HG02973 (cell line): ENCODE measurements around the gene SEL1L3.

Experiments used
- ATAC-seq: cut with Tn5 transposase; IDR thresholded peaks from one replicate; pipeline ENCODE4 v1.9.1; 2021; ENCODE audit warnings: moderate library complexity; ENCODE audit not compliant: unreplicated experiment

SEL1L3 gene

DNA sequence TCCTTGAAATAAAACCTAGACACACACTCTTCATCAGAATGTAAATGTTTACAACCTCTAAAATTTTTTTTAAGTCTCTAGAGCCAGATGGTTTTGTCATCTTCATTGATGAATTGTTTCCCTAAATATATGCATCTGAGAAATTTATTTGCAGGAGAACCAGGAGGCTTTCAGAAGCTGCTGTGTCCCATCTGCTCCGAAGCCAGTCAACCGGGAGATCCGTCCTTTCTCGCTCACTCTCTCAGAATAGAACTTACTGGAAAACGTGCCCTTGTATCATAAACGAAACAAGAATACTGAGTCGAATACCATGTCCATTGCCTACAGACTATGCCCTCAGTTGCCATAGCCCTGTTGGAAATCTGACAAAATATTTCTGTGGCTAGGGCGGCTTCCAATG, 103.7 kb downstream of the SEL1L3 start:
- ATAC-seq = no peak

DNA sequence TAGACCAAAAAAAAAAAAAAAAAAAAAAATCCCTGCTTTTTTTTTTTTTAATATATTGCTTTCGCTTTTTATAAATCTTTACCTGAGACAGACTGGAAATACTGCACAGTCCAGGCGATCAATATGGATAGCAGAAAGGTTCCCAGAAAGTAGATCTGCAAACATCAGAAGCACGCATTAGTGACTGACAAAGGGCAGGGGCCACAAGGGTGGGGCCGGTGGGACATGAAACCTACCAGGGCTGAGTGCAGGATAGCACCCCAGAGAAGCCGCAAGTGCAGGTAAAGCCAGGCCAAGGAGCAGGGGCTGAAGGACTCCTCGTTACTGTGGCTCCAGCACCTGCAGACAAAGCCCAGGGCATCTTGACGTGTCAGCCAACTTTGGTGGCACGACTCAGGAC, 105.3 kb downstream of the SEL1L3 start:
- no peak for ATAC-seq

DNA sequence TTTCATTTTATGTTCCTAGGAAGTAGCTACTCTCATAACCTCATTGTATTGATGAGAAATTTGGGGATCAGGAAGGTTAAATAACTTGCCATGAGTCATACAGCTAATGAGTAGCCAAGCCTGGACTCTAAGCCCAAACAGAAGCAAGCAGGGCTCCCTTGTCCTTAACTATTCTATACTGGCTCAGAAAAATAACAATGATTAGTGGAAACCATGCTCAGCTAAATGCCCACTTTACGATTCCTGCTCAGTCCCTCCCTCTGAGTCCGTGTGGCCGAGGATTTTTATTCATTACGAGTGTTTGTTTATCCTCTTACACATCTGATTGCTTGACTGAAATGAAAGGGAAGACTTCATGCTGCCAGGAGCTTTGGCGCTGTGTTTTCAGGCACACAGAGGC, 106.3 kb downstream of the SEL1L3 start:
- no peak for ATAC-seq

DNA sequence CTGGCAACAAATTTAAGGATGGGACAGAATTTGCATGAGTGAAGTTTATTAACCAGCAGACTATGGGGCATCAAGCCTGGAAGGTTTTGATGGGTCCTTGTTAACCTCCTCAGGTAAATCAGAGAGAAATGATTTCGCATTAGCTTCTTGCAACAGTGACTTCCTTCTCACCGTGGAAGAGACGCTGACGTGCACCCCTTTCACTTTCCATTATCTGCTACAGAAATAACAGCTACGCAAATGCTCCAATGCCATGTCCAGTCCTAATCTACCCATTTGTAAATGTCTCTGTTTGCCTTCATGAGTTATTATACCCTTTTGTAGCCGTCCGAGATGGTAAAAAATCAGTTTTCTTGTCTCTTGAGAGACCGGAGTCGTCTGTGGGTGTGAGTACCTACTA, 106.9 kb downstream of the SEL1L3 start:
- no peak for ATAC-seq

DNA sequence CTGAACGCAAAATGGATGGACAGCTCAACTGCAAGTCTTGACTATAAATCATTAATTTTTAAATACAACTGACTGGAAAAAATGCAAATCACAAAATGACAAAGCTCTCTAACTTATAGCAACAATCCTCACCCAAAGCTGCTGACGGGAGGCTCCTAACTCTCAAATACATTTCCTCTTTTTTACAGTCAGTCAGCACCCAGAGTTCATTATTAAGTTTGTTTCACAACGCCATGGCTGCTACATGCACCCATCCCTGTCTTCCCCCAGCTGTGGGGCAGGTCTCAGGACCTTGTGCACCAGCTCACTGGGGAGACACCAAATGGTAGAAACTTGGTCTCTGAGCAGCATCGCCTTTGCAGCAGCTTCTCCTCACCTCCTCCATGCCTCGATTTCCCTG, 109.5 kb downstream of the SEL1L3 start:
- ATAC-seq = no peak

DNA sequence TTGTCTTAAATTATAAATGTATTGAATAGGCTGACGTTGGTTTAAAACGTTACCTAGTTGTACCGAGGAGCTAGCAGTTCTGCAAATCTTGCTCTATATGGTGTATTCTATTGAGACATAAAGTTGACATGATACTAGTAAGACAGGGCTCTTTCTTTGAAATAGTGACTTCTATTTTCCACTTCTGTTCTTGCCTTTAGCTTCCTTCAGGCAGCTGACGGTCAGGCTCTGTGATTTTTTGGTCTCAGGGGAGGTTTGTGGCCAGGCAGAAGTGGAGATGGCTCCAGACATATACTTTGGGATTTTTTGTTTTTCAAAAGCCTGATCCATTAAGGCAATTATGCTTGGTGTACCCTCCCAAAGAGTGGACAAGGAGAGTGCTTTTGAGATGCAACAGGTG, 111.9 kb downstream of the SEL1L3 start:
- no peak for ATAC-seq

DNA sequence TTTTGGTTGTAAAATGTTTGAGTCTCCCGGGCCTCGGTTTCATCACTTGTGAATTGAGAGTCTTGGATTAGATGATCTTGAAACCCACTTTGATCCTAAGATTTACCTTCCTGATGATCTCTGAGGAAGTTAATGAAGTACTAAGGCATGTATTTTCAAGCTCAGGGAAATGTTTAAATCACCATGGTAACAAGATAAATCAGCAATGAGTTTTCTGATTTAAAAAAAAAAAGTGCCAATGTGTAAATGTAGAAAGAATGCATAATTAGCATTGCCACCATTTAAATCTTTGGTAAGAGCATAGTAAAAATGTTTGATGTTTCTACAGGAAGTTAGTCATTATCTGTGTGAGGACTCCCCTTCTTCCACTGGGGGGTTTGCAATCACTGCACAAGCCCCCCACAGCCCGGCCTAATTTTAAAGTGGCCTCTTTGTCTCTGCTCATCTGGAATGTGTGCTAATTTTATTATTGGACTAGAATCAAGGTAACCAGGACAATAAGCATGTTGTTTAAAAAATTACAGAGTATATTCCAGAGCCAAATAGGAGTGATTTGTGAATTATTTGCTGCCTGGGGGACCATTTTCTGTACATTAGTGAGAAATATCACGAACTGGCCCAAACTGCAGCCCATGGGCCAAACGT, 113.5 kb downstream of the SEL1L3 start:
- no peak for ATAC-seq

DNA sequence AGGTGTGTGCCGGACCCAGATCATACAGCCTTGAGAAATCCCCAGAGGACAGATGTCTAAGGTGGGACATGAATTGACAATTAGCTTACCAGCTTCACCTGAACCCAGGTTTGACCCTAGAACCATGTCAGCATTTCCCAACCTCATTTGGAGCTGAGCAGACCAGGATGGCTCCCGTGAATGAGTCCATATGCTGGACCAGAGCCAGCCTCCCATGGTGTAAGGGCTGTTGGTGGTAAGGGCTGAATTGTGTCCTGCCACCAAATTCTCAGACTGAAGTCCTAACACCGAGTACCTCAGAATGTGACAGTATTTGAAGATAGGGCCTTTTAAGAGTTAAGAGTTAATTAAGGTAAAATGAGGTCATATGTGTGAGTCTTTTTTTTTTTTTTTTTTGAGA, 118.8 kb downstream of the SEL1L3 start:
- ATAC-seq = no peak

DNA sequence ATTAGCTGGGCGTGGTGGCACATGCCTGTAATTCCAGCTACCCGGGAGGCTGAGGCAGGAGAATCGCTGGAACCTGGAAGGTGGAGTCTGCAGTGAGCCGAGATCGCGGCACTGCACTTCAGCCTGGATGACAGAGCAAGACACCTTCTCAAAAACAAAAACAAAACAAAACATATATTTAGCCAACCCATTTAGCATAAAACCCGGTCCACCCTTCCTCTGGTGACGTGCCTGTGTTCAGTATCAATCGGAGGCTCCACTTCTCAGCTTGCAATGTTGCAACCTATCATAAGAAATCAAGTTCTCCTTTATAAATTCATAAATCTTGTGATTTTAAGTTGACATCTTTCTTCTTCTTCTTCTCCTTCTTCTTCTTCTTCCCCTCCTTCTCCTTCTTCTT, 133.2 kb downstream of the SEL1L3 start:
- ATAC-seq = no peak

DNA sequence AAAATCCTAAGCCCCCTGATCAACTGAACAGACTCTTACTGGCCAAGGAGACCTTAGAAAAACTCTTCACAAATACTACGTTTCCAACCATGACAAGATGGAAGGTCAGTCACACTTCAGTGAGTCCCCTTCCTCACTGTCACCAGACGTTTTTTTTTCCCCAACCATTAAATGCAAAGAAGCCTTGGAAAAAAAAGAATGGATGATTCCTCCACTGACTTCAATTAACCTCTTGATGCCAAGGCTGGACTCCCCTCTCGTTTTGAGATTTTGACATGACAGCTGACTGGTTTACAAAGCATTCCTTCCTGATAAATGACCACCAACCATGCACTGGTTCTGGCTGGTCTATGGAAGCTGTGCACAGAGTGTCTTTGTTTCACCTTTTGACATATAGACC, 133.9 kb downstream of the SEL1L3 start:
- no peak for ATAC-seq

DNA sequence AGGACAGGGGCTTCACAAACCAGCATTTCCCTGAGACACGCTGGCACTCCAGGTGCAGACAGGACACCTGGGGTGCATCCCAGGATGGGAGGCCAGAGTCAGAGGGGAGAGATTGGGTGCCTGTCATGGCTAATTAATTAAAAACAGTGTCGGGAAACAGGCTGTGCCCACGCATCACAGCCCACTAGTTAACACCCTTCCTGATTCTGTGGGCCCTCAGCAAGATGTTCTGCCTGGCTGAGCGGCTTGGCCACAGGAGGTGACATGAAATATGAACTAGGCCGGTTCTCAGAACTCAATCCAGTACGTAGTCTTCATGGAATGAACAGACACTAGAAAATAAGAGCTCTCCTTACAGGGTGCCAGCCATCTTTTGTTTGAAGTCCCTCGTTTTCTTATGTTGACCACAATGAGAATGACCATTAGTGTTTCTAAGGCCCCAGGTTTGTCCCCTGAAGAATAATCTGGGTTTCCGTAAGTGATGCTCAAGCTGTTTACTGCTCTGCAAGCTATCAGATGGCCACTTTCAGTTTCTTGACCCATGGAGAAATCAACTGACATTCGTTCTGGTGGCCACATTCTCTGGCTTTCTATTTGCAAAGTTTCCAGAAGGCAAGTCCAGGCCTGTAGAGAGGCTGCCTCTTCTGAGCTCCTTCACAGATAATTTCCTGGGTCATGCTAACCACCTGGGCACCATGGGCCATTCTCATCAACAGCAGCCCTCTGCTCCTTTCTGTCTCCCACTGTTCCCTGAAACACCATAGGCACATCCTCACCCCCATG, 134.9 kb downstream of the SEL1L3 start:
- ATAC-seq = no peak

DNA sequence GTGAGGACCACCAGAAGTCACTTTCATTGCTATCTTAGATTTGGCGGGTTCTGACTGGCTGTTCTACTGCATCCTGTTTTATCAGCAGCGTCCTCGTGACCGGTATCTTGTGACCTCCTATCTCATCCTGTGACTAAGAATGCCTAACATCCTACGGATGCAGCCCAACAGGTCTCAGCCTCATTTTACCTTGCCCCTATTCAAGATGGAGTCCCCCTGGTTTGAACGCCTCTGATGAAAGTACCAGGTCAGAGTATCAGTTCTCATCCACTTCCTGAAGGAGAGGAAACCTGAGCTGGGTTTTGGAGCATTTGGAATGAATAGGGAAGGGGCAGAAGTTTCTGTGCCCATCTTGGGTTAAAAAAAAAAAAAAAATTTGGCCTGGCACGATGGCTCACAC, 136.9 kb downstream of the SEL1L3 start:
- no peak for ATAC-seq

DNA sequence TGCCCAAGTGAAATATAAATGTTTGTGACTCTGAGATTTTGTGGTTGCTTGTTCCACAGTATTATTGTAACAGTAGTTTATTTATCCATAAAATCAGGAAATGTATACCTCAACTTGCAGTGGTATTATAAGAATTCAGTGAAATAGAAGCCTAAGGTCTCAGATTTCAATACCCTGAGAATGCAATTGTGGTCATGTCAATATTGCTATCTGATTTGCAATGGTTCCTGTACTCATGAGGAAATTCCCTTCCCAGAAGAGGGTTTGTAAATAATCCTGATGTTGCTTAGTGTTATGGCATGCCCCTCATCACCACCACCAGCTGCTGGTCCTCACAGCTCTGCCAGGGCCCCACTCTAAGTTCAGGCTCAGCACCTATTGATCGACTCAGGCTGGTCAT, 139.4 kb downstream of the SEL1L3 start:
- no peak for ATAC-seq

DNA sequence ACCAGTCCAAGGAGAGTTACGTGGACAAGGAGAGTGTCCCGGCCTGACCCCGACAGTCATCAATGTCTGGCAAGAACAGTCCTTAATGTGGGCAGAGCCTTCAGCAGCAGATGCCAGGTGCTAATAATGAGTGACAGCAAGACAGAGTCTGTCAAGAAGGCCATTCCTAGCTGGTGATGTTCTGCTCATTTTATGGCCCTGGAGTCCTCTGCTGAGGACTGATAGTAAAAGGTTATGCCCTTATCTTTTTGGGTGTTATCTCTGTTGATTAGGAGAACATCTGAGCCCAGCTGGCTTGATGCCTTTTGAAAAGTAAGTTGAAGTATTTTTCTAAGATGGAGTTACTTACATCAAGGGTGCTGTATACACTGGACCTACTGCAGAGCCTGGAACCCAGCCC, 139.8 kb downstream of the SEL1L3 start:
- no peak for ATAC-seq

DNA sequence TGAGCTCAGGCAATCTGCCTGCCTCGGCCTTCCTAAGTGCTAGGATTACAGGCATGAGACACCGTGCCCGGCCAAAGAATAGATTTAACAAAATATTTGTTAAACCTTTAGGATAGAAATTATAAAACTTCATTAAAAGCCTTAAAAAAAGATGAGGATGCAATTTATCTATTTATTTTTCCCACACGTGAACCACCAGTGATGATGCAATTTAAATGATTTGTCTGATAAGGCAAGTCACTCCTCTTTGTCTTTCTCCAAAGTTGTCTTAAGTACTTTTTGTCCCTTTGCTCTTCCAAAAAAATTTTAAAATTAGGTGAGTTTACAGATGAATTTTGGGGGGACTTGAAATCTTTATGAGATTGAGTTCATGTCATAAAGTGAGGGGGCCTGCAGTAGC, 149.0 kb downstream of the SEL1L3 start:
- ATAC-seq = no peak

DNA sequence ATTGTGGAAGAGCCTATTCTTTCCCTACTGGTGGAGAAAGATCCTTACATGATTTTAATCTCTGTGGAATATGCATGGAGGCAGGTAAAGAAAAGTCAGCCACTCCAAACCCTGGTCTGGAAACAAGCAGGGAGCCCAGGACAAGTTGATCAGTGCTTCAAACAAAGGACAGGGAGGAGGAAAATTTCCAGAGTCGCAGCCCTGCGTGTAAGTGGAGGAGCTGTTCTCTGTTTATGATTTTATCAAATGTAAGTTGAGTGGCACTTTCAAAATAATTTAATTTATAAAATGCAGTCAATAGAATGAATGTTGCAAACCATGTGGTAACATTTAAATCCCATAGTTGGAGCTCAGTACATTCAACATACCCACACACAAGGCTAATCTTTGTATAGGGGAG, 150.2 kb downstream of the SEL1L3 start:
- no peak for ATAC-seq

DNA sequence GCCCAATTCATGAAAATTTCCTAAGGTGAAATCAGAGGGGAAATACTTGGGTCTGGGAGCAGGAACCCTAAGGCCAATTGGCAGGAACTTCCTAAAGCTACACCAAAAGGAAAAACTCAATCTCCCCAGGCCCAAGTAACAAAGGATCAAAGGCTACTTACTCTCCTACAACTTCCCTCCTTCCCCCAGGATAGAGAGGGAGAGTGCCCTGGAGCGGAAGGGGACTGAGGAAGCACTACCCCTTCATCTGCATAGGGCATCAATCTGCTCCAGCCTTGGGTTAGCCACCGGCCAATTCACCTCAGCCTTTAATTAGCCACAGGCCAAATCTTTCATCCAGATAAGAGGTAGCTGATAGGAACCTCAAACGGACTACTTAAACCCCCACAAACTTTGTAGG, 152.2 kb downstream of the SEL1L3 start:
- no peak for ATAC-seq

DNA sequence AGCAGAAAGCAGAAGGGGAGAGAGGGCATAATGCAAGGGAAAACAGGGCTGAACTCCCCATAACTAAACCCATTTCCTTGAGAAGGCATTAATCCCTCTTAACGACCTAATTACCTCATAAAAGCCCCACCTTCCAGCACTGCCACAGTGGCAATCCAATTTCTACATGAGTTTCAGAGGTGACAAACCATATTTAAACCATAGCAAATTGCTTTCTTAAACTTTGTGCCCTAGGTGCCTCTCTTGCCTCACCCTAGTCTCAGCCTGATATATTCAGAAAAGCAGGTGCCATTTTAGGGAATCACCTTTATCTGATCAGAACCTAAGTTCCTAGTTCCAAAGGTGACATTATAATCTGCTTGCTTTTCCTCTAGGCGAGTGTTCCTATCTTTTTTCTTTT, 158.3 kb downstream of the SEL1L3 start:
- ATAC-seq = no peak

DNA sequence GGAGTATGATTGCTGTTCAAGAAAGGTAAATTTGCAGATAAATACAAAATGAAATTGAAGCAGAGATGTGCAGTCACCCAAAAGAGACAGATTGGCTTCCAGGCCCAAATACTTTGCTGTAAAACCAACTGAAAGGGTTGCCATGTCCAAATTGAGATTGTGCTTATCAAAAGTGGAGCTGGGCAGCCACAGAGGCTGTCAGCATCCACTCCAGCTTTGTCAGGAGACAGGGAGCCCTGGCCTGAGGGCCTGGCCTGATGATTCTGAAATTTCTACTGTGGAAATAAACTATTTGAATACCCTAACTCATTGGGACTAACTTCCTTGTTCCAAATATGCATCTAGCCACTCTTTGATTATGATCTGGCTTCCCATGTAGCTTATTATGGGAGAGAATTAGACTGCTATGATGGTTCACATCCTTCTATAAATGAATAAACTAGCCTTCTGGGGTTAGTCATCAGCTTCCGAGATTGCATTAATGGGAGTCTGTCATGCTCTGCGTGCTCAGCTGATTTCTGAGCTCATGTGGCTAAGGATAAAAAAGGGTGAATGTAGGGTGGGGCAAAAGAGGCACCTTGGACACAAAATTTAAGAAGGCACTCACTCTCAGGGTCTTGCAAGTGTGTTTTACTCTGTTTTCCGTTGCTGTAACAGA, 158.9 kb downstream of the SEL1L3 start:
- ATAC-seq = no peak

DNA sequence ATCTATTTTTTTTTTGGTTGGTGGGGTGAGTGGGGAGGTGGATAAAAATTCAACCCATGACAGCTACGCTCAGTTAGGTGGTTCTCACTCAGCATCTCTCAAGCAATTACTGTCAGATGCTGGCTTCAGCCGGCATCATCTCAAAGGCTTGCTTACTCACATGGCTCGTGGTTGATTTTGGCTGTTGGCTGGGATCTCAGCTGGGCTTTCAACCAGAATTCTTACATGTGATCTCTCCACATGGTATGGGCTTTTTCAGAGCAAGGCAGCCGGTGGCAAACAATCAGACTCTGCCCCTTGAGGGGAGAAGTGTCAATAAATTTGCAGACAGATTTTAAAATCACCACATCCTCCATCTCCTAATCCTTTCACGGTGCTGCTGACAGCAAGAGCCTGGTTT, 159.9 kb downstream of the SEL1L3 start:
- ATAC-seq = no peak

DNA sequence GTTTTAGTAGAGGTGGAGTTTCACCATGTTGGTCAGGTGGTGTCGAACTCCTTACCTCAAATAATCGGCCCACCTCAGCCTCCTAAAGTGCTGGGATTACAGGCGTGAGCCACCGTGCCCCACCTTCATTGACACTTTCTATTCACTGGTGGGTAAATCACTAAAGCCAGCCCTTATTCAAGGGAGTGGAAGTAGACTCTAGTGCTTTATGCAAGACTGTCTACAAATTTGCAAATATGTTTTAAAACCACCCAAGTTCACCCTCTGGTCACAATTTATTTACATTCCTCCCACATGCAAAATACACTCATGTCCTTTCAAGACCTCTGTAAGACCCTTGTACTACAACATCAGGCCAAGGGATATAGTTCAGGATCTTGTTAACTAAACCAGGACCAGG, 162.1 kb downstream of the SEL1L3 start:
- no peak for ATAC-seq

DNA sequence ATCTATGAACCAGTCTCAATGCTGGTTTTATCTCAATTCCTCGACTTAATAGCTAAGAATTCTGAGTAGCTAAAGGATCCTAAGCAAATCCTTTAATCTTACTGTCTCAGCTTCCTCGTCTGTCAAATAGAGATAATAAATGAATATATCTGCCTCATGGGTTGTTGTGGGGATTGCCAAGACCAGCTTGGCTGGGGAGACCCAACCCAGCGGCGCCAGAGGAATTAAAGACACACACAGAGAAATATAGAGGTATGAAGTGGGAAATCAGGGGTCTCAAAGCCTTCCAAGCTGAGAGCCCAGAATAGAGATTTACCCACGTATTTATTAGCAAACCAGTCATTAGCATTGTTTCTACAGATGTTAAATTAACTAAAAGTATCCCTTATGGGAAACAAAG, 165.3 kb downstream of the SEL1L3 start:
- ATAC-seq = no peak
